Activated naive CD8-positive, alpha-beta T cell treated with anti-CD3 and anti-CD28 coated beads, Interleukin-2, amount 50 U/mL, for 16 hours (primary cell): ENCODE data around the gene INPP5D.

ENCODE experiments used
- DNase-seq: peaks from one replicate; pipeline ENCODE4 v3.0.0-alpha.2; 2020; ENCODE audit warnings: low read depth, low spot score

Gene INPP5D

GRCh38 chr2:233234996-233235395 is 174.9 kb downstream of the INPP5D start:
- no peak for DNase-seq

DNA sequence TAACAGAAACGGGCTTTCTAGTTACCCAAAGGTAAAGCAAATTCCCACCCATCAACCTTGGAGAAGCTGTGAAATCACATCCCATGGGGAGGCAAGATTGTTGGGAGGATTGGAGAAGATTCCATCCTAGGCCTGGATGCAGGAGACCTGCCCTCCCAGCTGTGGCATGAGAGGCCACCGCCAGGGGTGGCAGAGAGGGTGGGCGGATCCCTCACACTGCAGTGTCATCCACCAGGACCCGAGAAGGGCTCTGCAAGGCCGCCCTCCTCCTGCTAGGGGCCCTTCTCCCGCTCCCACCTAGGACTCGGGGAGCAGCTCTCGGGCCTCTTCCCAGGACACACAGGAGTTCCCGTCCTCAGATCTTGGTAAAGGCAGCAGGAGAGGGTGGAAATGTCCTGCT is 175.8 kb downstream of the INPP5D start:
- DNase-seq, result no peak

- DNase-seq, result no peak
Measured at GRCh38 chr2:233236820-233237589, 176.9 kb downstream of the INPP5D start.

DNA sequence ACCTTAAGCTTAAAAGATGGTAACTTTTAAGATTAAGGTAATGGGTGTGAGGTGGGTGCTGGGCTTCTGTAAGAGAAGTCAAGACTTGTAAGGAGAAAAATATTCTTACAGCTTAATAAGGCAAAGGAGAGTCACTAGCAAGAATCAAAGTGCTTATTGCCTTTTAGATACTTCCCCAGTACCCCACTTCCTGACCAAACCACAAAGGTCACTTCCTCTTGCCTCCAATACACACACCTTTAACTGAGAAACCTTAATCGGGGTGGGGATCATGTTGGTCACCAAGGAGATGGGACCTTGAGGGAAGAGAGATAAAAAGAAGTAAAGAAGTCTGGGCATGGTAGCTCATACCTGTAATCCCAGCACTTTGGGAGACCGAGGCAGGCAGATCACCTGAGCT is 180.8 kb downstream of the INPP5D start:
- no peak for DNase-seq

DNA sequence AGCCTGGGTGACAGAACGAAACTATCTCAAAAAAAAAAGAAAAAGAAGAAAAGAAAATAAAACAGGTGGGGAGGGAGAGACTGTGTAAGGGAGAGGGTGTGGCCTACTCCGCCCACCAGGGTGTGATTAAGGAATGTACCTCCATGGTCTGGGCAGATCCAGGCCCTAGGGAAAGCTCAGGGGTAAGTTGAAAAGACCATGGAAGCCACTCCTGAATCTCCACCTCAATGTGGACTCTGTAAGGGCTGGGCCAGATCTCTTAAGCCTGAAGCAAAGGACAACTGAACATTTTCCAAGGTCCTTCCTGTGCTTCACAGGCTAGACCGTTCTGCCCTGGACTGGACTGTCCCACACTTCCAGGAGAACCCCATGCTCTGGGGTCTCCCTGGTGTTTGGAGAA is 181.7 kb downstream of the INPP5D start:
- DNase-seq, result no peak

DNA sequence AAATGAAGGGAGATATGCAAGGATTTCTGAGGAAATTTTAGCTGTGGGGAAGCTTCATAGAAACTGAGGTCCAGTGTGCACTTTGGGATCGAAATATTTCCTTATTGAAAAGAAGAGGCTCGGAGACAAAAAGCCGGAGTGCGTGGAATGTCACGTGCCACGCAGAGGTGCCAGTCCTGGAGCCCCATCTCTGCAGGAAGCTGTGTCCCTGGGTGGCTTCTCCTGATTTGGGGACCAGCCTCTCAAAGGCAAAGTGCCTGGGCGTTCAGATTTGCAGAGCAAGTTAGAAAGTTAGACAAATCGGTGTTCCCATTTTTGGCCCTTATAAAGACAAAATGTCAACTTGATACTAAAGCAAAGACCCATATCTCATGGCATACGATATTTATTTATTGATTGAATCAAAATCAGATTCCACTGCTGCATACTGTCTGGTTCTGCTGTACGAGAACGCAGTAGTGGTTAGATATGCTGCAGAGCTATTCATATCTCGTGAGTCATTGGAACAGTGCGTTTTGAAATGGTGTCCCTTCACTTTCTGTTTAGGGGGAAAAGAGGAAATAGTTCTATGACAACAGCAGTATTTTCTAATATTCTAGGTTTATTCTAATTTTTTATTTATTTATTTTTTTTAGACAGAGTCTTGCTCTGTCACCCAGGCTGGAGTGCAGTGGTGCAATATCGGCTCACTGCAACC is 182.2 kb downstream of the INPP5D start:
- DNase-seq, result no peak

DNA sequence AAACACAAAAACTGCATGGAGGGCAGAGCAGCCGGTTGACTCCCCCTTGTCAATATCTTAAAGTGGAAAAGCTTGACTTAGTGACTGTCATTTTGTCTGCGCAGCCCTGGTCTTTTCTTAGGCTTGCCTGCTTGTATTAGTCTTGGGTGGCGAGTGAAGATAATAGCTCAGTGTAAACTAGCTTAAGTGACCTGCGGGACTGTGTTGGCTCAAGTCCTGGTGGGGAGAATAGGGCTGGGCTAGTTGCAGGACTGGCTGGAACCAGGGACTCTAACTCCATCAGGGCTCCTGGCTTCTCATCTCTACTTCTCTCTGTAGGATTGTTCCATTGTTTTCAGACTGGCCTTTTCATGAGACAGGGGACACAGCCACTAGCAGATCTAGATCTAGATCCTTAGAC is 183.2 kb downstream of the INPP5D start:
- DNase-seq, result no peak

DNA sequence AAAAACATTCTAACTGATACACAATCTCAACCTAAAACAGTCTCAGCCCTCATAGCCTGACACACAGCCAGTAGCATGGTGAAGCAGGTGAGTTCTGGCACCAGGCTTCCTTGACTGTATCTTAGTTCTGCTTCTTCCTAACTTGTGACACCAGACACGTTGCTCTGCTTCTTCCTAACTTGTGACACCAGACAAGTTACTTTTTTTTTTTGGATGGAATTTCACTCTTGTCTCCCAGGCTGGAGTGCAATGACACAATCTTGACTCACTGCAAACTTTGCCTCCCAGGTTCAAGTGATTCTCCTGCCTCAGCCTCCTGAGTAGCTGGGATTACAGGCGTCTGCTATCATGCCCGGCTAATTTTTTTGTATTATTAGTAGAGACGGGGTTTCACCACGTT is 184.7 kb downstream of the INPP5D start:
- DNase-seq, result no peak

GRCh38 chr2:233245406-233245805 is 185.3 kb downstream of the INPP5D start:
- DNase-seq, result no peak

DNA sequence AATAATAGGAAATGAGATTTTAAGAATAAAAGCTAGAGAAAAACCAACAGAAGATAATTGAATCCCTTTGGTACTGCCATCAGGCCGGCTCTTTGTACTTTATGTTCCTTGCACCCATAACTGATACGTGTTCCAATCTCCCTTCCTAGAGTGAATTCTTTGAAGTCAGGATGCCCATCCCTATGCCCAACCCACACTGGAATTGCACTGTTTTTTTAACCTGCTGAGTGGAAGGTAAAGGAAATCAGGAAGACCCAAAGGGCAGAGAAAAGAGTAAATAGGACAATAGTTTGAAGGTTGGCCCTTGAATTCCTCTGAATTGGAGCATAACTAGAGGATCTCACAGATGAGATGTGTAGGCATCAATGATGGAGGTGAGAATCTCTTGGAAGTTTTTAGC is 187.0 kb downstream of the INPP5D start:
- DNase-seq, result no peak

GRCh38 chr2:233247744-233248143 is 187.6 kb downstream of the INPP5D start:
- DNase-seq, result peak; percentile 48

GRCh38 chr2:233248999-233249398 is 188.9 kb downstream of the INPP5D start:
- no peak for DNase-seq

GRCh38 chr2:233250568-233250967 is 190.4 kb downstream of the INPP5D start:
- DNase-seq, result no peak

DNA sequence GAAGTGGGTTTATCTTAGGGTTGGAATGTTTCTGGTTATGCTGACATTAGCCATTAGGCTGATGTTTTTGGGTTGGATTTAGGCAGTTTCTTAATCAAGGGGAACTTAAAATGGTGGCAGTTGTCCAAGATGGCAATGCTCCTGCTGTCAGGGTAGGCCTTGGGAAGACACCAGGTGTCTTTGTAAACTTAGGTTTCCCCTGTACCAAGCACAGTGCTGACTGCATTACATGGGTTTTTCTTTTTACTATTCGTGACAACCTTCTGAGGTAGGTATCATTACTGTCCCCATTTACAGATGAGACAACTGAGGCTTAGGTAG is 190.8 kb downstream of the INPP5D start:
- DNase-seq, result no peak

DNA sequence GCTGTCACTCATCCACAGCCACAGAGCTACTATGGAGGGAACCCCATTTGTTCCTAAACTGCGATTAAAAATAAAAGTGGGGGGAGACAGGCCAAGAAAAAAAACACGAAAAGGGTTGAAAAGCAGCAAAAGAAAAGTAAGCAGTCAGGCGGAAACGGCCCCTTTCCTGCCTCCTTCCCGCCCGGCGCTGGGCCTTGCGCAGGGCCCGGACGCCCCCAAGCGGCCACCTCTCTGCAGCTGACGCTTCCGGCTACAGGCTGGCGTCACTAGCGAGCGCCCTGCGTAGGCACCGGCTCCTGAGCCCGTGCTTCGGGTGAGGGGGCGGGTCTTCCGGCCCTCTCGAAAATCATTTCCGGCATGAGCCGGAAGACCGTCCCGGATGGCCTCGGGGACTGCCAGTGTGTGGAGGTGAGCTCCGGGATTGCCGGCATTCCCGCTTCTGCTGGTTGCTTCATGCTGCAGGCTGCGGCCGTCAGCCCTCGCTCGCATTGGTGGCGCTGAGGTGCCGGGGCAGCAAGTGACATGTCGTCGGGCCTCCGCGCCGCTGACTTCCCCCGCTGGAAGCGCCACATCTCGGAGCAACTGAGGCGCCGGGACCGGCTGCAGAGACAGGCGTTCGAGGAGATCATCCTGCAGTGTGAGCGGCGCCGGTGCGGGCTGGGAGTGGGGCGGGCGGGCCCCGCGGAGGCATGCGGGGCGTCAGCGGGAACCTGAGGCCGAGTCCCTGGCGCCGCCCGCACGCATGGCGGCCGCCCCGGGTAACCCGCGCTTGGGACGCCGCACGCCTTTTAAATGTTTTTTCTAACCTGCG is 191.4 kb downstream of the INPP5D start, which contains the start of gene ATG16L1:
TSS of gene ATG16L1 (plus strand) at position 368 of the 811 bp plus-strand sequence. CDS start at position 523, 155 bp downstream.
- DNase-seq, result peak; percentile 87

- no peak for DNase-seq
Measured at GRCh38 chr2:233252227-233252626, 192.1 kb downstream of the INPP5D start.

GRCh38 chr2:233255151-233255550 is 195.0 kb downstream of the INPP5D start:
- DNase-seq, result no peak

DNA sequence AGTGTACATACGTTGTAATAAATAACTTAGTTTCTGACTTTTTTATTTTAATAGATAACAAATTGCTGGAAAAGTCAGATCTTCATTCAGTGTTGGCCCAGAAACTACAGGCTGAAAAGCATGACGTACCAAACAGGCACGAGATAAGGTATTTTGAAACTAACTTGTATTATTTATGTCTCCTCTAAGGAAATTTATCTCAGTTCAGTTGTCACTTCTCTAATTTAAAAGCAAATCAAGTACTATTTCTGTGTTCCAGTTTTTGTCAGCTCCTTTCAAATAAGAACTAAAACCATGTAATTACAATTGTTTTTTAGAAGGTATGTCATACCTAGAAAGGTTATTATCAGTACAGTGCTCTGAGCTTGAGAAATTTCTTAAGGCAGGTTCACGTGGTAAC is 195.9 kb downstream of the INPP5D start:
- DNase-seq, result no peak
